Stimulated activated CD8-positive, alpha-beta memory T cell treated with anti-CD3 and anti-CD28 coated beads, Interleukin-12 subunit alpha, Interleukin-12 subunit beta, amount 100 ng/mL, for 24 hours (primary cell): ENCODE data around the gene BRINP1.

ENCODE experiments used
- DNase-seq: peaks from one replicate; pipeline ENCODE4 v3.0.0-alpha.2; 2020; ENCODE audit errors: extremely low read depth

The BRINP1 gene, protein sequence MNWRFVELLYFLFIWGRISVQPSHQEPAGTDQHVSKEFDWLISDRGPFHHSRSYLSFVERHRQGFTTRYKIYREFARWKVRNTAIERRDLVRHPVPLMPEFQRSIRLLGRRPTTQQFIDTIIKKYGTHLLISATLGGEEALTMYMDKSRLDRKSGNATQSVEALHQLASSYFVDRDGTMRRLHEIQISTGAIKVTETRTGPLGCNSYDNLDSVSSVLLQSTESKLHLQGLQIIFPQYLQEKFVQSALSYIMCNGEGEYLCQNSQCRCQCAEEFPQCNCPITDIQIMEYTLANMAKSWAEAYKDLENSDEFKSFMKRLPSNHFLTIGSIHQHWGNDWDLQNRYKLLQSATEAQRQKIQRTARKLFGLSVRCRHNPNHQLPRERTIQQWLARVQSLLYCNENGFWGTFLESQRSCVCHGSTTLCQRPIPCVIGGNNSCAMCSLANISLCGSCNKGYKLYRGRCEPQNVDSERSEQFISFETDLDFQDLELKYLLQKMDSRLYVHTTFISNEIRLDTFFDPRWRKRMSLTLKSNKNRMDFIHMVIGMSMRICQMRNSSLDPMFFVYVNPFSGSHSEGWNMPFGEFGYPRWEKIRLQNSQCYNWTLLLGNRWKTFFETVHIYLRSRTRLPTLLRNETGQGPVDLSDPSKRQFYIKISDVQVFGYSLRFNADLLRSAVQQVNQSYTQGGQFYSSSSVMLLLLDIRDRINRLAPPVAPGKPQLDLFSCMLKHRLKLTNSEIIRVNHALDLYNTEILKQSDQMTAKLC

DNA sequence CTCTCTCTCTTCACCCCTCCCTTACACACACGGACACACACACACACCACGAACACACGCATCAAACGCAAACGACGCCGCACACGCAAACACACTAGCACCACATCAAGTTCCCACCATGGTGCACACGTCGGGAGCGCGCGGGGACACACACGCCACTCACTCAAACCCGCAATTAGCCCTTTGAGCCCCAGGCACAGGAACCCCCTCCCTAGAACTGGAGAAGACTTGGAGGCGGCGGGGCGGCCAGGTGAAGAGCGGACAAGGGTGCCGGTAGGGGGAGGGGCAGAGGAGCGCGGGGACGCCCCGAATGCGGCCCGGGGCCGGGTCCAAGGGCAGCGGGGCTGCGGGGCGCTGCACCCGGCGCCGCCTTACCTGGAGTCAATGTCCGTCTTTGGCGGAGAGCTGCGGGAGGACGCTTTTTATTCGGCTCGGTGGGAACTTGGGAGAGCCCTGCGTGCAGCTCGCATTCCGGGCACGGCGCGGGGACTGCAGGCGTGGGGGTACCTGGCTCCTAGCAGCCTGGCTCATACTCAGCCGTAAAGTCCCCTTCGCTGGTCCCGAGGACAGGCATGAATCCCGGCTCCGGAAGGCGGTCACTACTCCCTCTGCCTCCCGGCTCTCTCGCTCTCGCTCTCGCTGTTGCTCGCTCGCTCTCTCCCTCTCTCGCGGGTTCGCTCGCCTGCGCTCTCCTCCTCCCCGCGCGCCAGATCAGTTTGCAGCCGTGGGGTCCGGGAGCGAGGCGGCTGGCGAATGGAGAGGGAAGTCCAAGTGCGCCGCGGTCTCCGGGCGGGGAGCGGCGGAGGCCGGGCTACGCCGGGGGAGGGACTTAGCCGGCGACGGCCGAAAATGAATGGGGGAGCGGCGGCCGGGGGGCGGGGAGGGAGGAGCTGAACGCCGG, at the start of gene BRINP1:
BRINP1 (minus strand) TSS at position 755 of the 901 bp plus-strand sequence. CDS start 56,080 bp downstream, outside the sequence.
- DNase-seq: no peak

DNA sequence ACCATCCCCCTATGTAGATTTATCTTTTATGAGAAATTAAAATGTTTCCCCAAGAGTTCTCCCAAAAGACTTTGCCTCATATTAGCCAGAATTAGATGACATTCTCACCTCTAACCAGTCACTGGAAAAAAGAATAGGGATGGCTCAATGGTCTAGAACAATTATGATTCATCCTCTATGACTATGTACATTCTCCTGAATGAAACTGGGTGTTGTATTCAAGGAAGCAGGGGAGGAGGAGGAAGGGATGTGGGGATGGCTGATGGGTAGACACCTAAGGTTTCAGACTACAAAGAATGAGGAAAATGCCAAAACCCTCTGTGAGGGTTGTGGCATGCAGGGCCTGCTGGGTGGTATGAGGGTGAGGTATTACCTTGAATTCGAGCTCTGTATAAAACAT, 49.5 kb upstream of the BRINP1 start:
- no peak for DNase-seq

GRCh38 chr9:119416793-119417192, 47.6 kb upstream of the BRINP1 start:
- DNase-seq: no peak

DNA sequence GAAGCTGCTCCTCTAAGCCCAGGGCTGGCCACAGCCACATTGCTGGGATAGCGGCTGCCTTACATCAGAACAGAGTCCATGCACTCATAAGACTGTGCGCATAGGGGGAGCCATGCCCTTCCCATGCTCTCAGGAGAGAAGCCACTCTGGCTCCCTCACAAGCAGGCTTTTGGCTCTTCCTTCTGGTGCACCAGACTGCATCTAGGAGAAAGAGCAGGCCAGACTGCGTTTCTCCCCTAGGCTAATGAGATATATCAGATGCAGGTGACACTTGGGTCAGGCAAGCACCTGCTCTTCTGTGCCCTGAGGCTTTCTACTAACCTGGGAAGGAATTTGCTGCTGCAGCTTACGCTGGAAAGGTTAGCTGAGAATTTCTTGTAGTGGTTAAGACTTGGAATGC, 43.2 kb upstream of the BRINP1 start:
- DNase-seq: no peak

- no peak for DNase-seq
These were observed 40.3 kb upstream of the BRINP1 start for GRCh38 chr9:119409552-119409951.

- no peak for DNase-seq
These were observed 31.4 kb upstream of the BRINP1 start for GRCh38 chr9:119400606-119401005.

- no peak for DNase-seq
These were observed 29.1 kb upstream of the BRINP1 start for GRCh38 chr9:119398350-119398749.

DNA sequence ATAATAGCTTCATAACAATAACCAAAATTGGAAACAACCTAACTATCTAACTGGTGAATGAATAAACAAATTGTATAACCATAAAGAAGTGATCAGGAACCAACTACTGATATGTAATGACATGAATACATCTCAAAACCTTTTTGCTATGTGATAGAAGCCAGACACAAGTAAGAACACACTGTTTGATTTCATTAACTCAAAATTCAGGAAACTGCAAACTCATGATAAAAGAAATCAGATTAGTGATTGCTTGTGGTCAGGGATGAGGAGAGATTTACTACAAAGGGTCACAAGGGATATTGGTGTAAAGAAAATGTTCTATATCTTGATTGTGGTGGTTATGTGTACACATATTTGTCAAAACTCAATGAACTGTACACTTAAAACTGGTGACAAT, 22.6 kb upstream of the BRINP1 start:
- no peak for DNase-seq

GRCh38 chr9:119375892-119376291, 6.7 kb upstream of the BRINP1 start:
- DNase-seq: no peak

GRCh38 chr9:119372951-119373350, 3.7 kb upstream of the BRINP1 start:
- DNase-seq: no peak

- no peak for DNase-seq
These were observed 1.6 kb upstream of the BRINP1 start for GRCh38 chr9:119370816-119371215.

GRCh38 chr9:119369680-119370366, 588 bp upstream of the BRINP1 start:
- DNase-seq: no peak

GRCh38 chr9:119368179-119368578, 1.1 kb downstream of the BRINP1 start:
- no peak for DNase-seq

- no peak for DNase-seq
These were observed 1.6 kb downstream of the BRINP1 start for GRCh38 chr9:119367683-119368075.

GRCh38 chr9:119366909-119367682, 2.1 kb downstream of the BRINP1 start:
- DNase-seq: no peak

DNA sequence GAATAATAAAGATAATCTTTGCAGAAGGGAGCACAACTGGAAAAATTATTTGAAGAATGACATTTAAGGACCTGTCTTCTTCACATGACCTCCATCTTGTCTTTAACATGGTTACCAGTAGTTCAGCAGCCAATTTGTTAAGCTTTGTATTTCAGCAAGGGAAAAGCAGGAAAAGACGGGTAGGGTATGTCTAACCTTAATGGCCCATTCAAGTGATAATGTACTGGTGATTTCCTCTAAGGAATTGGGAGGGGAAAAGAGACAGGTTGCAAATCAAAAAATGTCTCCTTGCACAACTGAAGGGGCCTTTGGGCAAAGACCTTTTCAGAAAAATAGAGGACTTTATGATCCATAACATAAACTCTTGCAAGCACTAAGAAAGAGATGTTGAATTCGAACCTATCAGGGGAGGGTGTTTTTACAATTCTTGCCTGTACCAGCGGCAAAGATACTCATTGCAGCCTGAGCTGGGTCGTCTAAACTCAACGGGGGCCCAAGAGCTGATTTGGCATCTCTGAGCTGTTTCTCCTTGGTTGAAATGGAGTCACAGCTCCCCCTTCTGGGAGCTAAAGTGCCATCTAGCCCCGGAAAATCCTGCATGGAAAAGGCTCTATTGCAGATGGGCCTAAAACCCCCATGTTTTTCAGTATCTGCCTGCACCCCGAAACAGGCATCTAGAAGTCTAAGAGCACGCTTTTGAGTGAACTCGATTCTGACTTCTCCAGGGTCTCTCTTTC, 3.8 kb downstream of the BRINP1 start:
- no peak for DNase-seq

DNA sequence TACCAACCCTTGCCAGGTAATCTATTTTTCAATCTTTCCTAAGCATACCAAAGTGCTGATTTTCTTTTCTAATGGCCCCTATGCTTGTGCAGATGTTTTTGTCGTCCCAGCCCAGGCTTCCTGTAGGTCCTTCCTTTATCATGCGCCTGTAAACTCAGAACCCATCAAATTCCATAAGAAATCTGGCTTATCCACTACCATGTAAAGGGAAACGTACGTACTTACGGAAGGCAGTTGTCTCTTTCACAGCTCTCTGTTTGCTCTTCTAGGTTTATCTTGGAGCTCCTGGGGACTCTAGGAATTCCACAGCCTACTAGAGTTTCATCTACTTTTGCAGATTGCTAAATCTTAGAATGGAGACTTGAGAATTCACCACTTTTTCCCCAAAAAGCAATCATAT, 9.0 kb downstream of the BRINP1 start:
- no peak for DNase-seq

DNA sequence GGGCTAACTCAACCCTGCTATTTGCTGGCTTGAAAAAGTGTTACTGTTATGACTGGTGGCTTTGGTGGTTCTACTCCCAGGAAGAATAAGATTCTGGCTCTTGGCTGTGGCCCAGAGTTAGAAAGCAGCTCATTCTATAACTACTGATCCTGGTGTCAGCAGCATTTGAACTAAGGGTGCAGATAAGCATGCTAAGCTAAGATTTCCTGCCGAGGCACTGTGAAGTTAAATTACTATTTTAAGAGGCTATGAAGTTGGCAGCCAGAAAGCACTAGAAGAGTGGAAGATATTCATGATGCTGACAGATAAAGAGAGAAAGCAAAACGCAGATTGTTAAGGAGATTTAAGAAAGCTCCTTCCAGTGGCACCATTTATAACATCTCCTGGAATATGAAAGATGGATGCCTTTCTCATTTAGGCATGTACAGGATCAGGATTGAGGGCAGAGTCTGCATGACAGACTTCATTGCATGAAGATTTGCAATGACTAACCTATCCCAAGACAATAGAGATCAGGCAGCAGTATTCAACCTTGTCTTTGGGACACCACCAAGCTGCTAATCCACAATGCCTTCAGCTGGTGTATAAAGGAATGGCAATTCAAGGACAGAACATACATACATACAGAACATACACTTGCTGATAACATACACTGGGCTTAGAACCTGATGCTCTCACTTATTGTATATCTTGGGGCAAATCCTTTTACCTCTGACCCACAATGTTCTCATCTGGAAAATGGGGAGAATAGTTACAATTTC, 11.7 kb downstream of the BRINP1 start:
- DNase-seq: no peak

DNA sequence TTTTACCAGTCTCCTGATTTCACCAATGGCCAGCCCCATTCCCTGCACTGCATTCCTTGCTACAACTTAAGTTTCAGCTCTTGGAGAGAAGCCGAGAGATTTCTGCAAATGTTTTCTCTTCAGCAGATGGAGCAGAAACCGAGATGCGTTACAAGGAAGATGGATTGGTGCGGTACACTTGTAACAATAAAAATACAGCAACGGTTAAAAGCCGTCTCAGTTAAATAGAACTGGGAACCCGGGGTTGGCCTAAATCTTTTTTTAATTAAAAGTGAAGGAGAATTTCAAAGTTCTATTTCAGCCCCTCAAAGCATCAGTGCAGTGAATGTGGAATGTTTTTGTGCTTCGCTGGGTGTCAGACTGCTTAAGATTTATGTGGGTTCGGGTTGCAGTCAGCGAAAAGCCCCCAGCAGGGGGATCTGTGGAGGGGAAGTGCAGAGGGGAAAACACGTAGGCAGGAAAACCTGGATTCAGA, 19.8 kb downstream of the BRINP1 start:
- no peak for DNase-seq
